HG02763 (cell line): ENCODE results near the gene GALNS.
"Not testable (repeated sequence)": the region's sequence is repeated elsewhere in the genome, so short reads cannot be mapped to it uniquely, and the experiment has no call there.

Experiments used
- ATAC-seq: cut with Tn5 transposase; IDR thresholded peaks from one replicate; pipeline ENCODE4 v1.9.1; 2021; ENCODE audit warnings: mild to moderate bottlenecking, moderate library complexity; ENCODE audit not compliant: unreplicated experiment

GALNS gene

DNA sequence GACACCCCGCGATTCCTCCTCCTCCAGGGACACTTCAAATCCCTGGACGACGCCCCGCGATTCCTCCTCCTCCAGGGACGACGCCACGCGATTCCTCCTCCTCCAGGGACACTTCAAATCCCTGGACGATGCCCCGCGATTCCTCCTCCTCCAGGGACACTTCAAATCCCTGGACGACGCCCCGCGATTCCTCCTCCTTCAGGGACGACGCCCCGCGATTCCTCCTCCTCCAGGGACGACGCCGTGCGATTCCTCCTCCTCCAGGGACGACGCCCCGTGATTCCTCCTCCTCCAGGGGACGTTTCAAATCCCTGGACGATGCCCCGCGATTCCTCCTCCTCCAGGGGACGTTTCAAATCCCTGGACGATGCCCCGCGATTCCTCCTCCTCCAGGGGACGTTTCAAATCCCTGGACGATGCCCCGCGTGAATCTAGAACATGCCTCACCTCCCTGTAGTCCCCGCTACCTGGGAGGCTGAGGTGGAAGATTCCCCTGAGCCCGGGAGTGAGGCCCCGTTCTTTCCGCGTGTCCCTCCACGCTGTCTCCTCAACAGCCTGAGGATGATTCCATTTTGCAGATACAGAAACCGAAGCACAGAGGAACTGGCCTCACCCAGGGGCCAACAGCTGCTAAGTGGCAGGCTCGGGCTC is 33.1 kb upstream of the GALNS start:
- not testable (repeated sequence) for ATAC-seq

DNA sequence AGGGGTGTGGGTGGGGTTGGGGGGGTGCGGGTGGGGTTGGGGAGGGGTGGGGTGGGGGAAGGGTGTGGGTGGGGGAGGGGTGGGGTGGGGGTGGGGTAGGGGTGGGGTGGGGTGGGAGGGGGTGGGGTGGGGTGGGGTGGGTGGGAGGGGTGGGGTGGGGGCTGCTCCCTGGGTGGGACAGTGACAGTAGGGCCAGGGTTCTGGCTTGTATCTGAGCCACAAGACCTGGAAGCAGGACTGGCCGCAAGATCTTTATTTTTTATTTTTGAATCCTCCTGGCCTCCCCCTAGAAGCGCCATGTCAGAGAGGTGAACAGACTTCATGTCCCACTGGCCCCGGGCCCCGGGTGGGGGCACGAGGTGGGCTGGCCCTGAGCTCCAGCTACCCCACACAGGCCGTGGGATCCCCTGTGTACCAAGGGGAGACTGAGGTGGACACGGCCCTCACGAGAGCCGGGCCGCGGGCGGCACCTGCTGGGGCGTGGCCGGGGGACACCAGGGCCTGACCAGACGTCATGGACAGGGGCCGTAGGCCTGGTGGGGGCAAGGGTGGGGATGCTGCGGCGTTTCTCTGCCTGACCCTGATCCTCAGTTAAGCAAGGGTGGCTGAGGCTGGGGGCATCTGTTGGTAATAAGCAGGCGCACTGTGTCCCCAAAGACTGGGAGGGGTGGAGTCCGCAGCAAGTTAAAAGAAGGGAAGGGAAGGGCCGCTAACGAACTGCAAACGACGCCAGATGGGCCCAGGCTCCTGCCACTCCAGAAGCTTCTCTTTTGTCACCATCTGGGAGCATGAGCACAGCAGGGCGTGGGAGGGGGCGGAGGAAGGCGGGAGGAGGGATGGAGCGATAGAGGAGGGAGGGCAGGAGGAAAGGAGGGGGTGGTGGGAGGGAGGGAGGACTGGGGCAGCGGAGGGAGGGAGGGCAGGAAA is 32.0 kb upstream of the GALNS start:
- ATAC-seq: no peak

- no peak for ATAC-seq
These were observed 31.3 kb upstream of the GALNS start for GRCh38 chr16:88888057-88888456.

DNA sequence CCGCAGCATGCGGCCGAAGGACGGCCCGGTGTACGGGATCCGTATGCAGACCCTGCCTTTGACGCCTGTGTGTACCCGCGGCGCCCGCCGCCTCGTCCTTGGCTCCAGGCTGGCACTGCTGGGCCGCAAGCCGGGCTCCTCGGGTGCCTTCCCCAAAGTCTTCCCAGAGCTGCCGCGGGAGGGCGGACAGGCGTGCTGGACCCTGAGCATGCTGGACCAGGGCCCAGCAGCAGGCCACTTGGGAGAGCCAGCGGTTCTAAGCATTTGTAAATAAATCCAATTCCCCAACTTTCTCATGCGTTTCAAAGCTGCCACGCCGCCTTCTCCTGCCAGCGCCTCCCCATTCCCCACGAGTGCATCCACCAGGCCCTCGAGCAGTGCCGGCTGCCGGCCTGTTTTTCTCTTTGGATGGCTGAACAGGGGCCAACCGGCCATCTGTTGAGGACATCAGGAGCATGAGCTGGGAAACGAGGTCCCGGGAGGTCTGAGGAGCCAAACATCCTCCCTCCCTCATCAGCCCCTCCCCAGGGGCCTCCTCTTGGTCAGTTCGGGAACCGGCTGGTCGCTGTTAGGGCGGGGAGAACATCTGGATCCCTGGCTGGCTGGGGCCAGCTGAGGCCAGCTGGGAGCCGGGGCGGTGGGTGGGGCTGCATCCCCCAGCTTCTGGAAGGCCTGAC is 30.2 kb upstream of the GALNS start:
- no peak for ATAC-seq

DNA sequence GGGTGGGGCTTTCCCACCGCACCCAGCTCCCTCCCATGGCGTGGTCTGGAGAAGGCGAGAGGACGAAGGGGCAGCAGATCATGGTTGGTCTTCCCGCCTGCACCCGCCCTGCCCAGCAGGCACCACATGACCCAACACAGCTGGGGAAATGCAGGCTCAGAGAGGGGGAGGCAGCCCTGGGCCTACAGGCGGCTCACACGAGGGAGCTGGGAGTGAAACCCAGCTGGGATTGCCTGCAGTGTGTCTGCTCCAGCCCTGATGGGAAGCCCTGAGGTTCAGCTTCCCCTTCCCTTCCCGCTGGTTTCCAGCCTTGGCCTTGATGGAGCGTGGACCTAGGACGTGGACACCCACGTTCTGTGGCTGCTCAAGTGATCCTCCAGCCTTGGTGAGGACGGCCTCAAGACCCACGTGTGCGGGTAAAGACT is 29.7 kb upstream of the GALNS start:
- ATAC-seq: no peak

DNA sequence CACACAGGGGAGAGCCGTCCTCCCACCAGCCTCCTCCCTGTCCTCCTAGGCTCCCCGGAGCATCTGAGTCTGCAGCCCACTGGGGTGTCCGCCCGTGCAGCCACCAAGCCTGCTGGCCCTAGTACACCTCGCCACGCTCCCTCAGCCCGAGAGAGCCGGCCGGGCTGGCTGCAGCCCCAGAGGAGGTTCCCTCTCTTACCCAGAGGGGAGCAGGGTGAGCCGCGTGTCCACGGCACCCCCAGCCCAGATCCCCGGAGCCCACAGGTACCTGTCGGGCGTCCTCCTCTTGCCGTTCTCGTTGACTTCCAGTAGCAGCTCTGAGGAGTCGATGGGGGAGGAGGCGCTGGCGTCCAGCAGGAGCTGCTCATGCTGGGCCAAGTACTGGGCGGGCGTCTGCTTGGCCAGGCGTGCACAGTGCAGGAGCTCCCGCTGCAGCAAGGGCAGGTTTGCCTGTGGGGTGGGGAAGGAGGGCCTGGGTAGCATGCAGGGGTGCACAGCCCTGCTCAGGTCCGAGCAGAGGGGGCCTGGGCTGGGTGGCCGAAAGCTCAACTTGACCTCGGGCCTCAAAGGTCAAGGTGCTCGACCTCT is 29.0 kb upstream of the GALNS start:
- no peak for ATAC-seq

GRCh38 chr16:88884569-88885271 is 28.0 kb upstream of the GALNS start:
- no peak for ATAC-seq

DNA sequence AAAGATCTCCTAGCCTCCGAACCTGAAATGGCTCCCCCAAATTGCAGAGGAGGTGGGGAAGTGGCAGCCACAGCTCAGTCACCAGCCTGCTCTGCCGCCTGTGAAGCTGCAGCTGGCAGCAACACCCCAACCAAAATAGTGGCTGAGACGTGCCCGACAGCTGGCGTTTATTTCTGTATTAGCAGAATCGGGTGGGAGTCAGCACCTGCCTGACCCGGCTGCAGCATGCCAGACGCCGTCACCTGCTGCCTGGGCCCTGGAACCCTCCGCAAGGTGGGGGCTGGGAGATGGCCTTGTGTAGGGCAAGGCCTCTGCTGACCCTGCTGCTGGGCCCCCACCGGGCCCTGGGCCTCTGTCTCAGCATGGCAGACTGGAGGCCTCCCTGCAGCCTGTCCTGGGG is 27.2 kb upstream of the GALNS start:
- ATAC-seq: no peak

GRCh38 chr16:88883117-88883895 is 26.6 kb upstream of the GALNS start:
- no peak for ATAC-seq

DNA sequence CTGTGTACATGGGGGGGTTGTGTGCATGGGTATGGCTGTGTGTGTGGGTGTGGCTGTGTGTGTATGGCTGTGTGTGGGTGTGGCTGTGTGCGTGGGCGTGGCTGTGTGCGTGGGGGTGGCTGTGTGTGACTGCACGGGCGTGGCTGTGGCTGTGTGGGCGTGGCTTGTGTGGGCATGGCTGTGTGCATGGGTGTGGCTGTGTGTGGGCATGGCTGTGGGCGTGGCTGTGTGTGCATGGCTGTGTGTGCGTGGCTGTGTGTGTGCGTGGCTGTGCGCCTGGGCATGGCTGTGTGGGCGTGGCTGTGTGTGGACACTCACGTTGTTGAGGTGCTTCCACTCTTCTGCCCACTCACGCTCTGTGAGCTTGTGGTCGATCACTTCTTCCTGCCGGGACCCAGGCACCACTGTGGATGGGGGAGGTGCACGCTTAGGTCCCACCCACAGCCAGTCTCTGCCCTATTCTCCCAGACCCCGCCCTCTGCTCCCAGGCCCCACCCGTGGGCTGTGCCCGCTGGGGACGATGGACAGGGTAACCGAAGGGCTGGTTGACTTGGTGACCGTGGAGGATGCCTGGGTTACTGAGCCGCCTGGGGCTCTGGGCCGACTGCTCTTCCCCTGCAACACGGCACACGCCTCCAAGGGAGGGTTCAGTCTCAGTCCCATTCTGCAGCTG is 25.7 kb upstream of the GALNS start:
- no peak for ATAC-seq

DNA sequence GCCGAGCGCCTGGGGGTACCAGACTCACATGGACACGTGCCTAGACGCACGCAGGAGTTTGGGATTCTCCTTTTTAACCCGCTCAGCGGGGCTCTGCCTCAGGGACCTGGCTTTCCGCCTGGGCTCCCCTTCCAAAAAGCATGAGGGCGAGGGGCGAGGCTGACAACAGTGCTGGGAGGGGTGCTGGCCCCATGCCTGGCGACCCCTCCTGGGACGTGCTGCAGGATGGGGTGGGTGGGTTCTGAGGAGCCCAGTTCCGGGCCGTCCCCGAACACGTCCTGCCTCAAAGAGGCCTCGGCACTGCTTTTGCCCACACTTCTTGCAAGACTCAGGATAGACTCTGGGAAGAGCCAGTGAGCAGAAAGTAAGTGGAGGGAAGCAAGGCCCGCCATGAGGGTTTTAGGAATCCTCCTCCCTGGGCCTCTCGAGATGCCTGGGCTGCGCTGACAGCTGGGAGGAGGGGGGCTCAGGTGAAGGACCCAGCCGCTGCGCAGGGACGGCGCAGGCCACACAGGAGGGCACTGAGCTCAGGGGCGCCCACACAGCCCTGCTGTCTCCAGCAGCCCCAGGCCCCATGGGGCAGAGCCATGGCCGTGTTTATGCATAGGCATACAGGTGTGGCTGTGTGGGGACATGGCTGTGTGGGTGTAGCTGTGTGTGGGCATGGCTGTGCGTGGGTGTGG is 25.1 kb upstream of the GALNS start:
- ATAC-seq: no peak

GRCh38 chr16:88881007-88881615 is 24.4 kb upstream of the GALNS start:
- no peak for ATAC-seq

GRCh38 chr16:88880226-88881006 is 23.7 kb upstream of the GALNS start:
- ATAC-seq: no peak

DNA sequence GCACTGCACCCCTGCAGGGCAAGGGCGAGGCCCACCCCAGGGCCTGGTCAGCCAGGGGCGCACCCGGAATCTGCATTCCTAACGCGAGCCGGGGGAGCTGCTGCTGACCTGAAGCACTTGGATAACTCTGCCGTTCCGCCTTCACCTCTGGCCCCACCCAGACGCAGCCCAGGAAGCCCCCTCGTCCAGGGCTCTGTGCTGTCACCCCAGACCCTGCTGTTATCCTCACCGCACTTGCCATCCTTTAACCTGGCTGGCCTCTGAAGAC is 23.0 kb upstream of the GALNS start:
- ATAC-seq: no peak

DNA sequence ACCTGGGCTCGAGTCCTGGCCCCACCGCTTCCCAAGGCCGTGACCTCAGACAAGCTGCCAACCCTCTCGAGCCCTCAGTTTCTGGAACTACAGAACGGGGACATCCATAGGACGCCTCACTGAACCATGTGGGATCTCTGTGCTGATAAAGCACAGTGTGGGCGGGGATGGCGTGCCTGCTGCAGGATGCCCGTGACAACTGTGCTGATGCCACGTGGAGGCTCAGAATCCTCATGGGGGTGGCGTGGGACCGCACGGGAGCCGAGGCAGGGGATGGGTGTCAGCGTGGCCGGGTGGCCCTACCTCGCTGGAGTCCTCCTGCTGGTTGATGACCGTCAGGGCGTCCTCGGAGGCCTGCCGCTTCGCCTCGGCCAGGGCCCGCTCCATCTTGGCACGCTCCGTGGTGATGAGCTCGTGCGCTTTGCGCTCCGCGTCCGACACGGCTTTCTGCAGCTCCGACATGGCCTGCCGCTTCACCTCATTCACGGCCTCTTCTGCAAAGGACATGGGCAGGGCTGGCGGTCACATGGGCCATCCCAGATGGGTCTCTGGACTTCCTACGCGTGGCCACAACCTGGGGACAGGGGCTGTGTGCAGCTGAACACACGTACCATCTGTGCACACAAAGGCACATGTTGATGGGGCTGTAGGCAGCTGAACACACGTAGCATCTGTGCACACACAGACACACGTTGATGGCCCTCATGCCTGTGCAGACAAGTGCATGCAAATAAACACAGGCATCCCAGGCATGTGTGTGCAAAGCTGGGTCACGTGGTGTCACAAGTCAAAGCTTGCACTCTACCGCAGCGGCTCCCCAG is 22.4 kb upstream of the GALNS start:
- no peak for ATAC-seq

GRCh38 chr16:88878356-88878755 is 21.6 kb upstream of the GALNS start:
- ATAC-seq: no peak
